Measurements from ENCODE around the gene CPLANE1.
A peak's percentile ranks its signal among the peaks of the same experiment; 100 is the strongest.
"Not testable (repeated sequence)": the region's sequence is repeated elsewhere in the genome, so short reads cannot be mapped to it uniquely, and the experiment has no call there.

Gene CPLANE1

GRCh38 chr5:37120270-37120669, 128.9 kb downstream of the CPLANE1 start:
- DNase-seq = no peak

- DNase-seq = no peak
Measured at GRCh38 chr5:37116359-37116758, 132.8 kb downstream of the CPLANE1 start.

DNA sequence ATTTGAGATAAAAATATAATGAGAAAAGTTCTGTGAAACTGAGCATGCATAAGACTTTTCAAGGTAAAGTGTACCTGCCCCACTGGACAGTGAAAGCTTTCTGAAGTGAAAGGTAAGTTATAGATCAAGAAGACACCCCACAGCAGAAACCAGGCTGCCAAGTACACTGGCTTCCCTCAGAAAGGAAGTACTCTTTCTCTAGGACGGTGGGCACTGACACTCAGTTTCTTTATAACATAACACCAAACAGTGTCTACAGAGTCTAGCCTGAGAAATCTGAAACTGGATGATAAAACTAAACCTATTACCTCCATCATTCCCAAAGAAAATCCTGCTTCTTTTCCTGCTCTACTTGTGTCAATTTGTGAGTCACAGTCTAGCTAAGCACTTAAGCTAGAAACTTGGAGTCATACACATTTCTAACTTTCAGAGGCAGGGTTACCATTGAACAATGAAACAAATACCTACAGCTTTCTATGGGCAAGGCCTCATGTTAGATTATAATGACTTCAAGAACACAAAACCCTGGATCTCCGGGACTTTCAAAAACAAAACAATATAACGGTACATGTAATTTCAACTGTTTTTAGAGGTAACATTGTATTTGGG, 136.7 kb downstream of the CPLANE1 start:
- no peak for DNase-seq

DNA sequence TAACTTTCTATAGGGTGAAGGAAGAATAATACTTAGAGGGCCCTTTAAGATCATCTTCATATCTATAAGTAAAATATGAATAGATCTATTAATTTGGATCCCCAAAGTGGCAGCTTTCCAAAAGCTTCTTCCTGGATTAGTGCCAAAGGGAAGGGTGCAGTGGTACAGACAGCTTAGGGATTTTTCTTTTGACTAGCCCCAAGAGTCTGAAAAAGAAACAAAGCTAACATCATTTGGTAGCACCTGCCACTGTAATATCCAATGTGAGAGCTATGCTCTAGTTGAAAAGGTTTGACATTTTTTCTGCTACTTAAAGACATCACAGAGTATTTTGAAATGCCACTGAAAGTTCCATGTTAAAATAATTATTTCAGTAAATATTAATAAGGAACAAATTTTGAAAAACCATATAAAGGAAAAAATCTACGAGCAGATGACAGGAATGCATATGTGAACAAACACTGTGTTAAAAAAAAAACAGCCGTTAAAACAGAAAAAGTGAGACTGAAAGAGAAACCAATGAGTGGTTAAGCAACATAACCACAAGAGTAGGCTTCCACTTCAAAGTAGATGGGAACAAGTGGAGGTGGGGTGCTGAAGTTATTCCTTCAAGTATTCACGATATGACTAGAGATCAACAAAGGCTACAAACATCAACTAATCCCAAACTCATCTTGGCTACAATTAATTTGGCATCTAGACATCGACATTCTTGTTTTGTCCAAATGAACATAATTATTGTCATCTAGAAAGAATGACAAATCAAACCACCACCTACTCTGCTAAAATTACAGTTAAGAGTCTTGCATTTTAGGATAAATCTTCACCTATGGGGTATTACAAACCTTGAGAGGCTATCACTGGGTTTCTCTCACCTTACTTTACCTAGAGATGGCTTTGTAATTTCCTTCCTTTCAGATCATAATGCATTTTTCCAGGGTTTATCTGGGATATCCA, 137.5 kb downstream of the CPLANE1 start:
- DNase-seq = no peak

GRCh38 chr5:37110135-37110534, 139.0 kb downstream of the CPLANE1 start:
- no peak for DNase-seq

- DNase-seq = no peak
Measured at GRCh38 chr5:37109338-37109737, 139.8 kb downstream of the CPLANE1 start.

DNA sequence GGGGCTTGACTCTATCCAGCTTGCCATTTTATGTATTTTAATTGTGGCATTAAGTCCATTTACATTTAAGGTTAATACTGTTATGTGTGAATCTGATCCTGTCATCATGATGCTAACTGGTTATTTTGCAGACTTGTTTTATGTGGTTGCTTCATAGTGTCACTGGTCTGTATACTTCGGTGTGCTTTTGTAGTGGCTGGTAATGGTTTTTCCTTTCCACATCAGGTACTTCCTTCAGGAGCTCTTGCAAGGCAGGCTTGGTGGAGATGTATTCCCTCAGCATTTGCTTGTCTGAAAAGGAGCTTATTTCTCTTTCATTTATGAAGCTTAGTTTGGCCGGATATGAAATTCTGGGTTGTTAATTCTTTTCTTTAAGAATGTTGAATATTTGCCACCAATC, 145.9 kb downstream of the CPLANE1 start:
- no peak for DNase-seq

GRCh38 chr5:37099267-37099666, 149.9 kb downstream of the CPLANE1 start:
- not testable (repeated sequence) for DNase-seq

- DNase-seq = not testable (repeated sequence)
Measured at GRCh38 chr5:37093795-37094194, 155.4 kb downstream of the CPLANE1 start.

DNA sequence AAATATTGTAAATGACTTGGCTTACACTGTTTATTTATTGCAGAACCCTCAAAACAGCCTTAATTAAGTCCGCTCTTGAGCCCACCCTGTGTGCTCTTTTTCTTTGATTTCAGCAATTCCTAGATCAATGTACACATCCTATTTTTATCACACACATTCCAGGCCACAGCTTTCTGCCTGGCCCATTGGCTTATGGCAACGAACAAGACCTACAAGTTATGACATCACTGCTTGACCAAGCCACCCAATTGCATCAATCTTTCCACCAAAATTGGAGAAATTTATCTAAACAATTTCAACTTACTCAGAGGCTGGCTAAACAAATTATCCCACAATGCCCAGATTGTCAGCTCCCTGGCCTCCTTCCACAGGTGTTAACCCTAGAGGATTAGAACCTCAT, 158.4 kb downstream of the CPLANE1 start:
- no peak for DNase-seq

DNA sequence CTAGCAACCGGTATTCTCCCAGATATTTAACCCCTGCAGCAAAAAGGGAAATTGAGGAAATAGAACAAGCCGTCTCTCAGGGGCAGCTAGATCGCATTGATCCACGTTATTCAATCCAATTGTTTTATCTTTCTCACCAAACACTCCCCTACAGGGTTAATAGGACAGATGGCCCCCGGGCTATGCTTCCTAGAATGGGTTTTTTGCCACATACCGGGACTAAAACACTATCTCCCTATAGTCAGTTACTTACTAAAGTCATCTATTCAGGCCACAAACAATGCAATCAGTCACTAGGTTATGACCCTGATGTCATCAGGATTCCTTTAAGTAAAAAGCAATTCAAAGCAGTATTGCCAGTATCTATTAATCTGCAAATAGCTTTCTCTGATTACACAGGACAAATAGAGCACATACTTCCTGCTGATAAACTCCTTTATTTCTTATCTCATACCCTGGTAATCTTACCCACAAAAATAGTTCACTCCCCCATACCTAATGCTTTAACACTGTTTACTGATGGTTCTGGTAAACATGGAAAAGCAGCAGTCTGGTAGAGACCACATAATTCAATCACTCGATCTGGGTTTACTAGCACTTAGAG, 159.0 kb downstream of the CPLANE1 start:
- DNase-seq = no peak

GRCh38 chr5:37088009-37088408, 161.2 kb downstream of the CPLANE1 start:
- no peak for DNase-seq

GRCh38 chr5:37086466-37087173, 162.6 kb downstream of the CPLANE1 start:
- no peak for DNase-seq

GRCh38 chr5:37086026-37086425, 163.2 kb downstream of the CPLANE1 start:
- DNase-seq = not testable (repeated sequence)

DNA sequence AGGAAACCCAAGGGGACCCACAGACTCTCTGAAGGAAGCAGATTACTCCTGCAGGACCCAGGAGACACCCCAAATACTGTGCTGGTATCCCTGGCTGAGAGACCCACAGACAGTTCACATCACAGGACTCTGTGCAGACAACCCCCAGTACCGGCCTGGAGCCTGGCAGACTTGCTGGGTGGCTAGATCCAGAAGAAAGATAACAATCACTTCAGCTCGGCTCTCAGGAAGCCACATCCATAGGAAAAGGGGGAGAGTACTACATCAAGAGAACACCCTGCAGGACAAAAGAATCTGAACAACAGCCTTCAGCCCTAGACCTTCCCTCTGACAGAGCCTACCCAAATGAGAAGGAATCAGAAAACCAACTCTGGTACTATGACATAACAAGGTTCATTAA, 166.2 kb downstream of the CPLANE1 start:
- DNase-seq = not testable (repeated sequence)

- no peak for DNase-seq
Measured at GRCh38 chr5:37080697-37081096, 168.5 kb downstream of the CPLANE1 start.

DNA sequence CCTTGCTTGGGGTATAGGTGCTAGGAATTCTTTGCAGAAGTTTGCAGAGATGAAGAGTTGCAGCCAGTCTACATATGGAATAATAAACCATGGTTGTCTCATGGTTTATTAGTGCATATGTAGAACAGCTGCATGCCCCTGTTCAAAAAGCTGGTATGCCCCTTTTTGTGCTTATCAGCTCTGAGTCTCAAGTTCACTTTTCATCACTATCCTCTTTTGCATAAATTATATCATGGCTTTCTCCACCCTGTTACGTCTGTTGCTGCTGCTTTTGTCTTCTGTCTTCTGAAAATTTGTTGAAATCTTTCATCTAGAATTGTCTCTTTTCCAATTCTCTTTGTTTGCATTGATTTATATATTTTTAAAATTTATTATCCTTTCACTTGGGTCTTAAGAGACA, 172.0 kb downstream of the CPLANE1 start:
- DNase-seq = peak; percentile 18 to 48

- no peak for DNase-seq
Measured at GRCh38 chr5:37075399-37075950, 173.7 kb downstream of the CPLANE1 start.

GRCh38 chr5:37071901-37072581, 177.1 kb downstream of the CPLANE1 start:
- DNase-seq = no peak

GRCh38 chr5:37071487-37071886, 177.7 kb downstream of the CPLANE1 start:
- no peak for DNase-seq

DNA sequence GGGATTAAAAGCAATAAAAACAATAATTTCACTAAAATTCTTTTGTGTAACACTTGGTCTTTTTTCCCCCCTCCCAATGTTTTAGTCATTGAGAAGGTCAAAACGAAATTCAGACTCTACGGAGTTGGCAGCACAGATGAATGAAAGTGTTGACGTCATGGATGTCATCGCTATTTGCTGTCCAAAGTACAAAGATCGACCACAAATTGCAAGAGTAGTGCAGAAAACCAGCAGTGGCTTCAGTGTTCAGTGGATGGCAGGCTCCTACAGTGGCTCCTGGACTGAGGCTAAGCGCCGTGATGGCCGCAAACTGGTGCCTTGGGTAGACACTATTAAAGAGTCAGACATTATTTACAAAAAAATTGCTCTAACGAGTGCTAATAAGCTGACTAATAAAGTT, 184.7 kb downstream of the CPLANE1 start:
- no peak for DNase-seq

DNA sequence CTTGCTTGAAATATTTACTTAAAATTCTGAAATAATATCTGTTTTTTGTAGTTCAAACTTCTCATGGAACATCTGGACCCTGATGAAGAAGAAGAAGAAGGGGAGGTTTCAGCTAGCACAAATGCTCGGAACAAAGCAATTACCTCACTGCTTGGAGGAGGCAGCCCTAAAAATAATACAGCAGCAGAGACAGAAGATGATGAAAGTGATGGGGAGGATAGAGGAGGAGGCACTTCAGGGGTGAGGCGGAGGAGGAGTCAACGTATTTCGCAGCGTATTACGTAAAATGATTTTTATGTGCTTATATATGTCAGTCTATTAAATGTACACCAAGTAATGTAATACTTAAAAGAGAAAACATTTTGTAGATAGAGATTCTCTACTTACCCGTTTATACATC, 185.4 kb downstream of the CPLANE1 start:
- no peak for DNase-seq

All from NCI-H526 (cell line).